ENCODE results near the gene LCN10. TPM values are rescaled to one million over a fixed set of nuclear protein-coding genes. Genes with fewer than 3 reads are reported as not detected.

The LCN10 gene
- total and polyA plus RNA-seq, 2 of the 13 experiments (the other 11 are each of a cell fraction or from before 2014, with no cell fraction given), result 0.53 to 0.61 TPM

DNA sequence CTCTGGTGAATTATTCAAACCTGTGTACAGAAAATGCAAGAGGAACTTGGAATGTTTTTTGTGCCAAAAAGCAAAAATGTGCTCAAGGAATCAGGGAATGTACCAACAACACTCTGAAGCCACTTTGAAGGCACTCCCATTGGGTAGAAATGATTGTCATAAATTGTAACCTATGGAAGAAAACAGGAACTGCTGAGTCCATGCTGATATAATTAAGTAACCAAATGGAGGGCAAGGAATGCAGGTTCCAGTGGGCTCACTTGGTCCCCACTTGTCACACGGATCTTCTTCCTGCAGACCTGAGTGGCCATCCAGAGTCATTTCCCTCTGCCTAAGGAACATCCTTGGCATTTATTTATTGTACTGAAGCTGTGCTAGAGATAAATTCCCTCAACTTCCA lies 8.5 kb upstream of the LCN10 start:
- no TSS peak for BruUV-seq (replicated peaks)
- Histone ChIP-seq H3K4me1 (ENCODE audit: insufficient read depth, low read length) (peaks cover 12% of the 10 kb centered on the region; the same call in 1 of the 2 replicates), H3K4me2 (ENCODE audit: low read depth, low read length) (no peak overlapping the region), H3K27me3 (ENCODE audit: control insufficient read depth in 1 of 2, insufficient read depth in 2 of 2, low read length in 2 of 2) (peaks cover 15 to 55% of the 10 kb centered on the region in 2 experiments; a peak in 4 of 5 replicates), H2AFZ (ENCODE audit: low read length) (no peak overlapping the region), H3K9me3 (ENCODE audit: low read length) (peaks cover 15% of the 10 kb centered on the region), H3K36me3 (replicated peaks in 1 of 2; ENCODE audit: control insufficient read depth in 1 of 2, insufficient read depth in 2 of 2, low read length in 2 of 2) (no peaks in the 10 kb centered on the region), H4K20me1 (ENCODE audit: insufficient read depth, low read length) (no peaks in the 10 kb centered on the region), H3K79me2 (ENCODE audit: insufficient read depth, low read length) (no peaks in the 10 kb centered on the region), H3K27ac (ENCODE audit: extremely low read length, insufficient read depth, low read length) (no peak overlapping the region), H3K4me3 (replicated peaks in 1 of 3; ENCODE audit: insufficient read depth in 1 of 3, low read depth in 2 of 3, low read length in 3 of 3) (no peak overlapping the region), H3K9ac (ENCODE audit: insufficient read depth, low read depth, low read length) (no peak overlapping the region)
- ATAC-seq (no peak), FAIRE-seq (no peak), DNase-seq (ENCODE audit: low spot score) (no peak)
- ChIA-PET CTCF (ENCODE audit: low intra/inter-chr PET ratio, low total read pairs) (no interaction called here), POLR2A (no interaction called here)
- WGBS (ENCODE audit: low lambda C conversion rate), result 0% methylated on average over 1 of the region's 1 CpG
- in situ Hi-C loops (cut with HindIII; ENCODE audit: extremely low pct_ligation_motif_present, low pct_unique_long_range_greater_than_20kb), result no loop called here
- intact Hi-C loops (cut with micrococcal nuclease; ENCODE audit: unreplicated experiment), result no loop called here
- no peak for TF ChIP-seq TEAD3 (CRISPR knock-in tag; optimal IDR thresholded peaks at IDR 0.05; ENCODE audit: borderline replicate concordance)
- TF ChIP-seq ZNF318 (CRISPR knock-in tag; IDR thresholded peaks at IDR 0.05), result no peak
- TF ChIP-seq SNRNP70 (IDR thresholded peaks at IDR 0.05; ENCODE audit: low read depth, low read length), result no peak
- TF ChIP-seq FUBP1 (CRISPR knock-in tag; IDR thresholded peaks at IDR 0.05; ENCODE audit: borderline replicate concordance), result no peak
- no peak for TF ChIP-seq ZNF776 (CRISPR knock-in tag; IDR thresholded peaks at IDR 0.05)
- no peak for TF ChIP-seq MBD4 (IDR thresholded peaks at IDR 0.05; ENCODE audit: borderline replicate concordance, low read length)
- no peak for TF ChIP-seq ZNF160 (CRISPR knock-in tag; IDR thresholded peaks at IDR 0.05)
- TF ChIP-seq SUZ12 (IDR thresholded peaks at IDR 0.05; ENCODE audit: low read depth, low read length), result no peak
- TF ChIP-seq NBN (conservative IDR thresholded peaks at IDR 0.05), result no peak
- TF ChIP-seq ZNF354B (CRISPR knock-in tag; IDR thresholded peaks at IDR 0.05), result no peak
- TF ChIP-seq ZNF629 (CRISPR knock-in tag; conservative IDR thresholded peaks at IDR 0.05), result no peak
- TF ChIP-seq ZNF761 (CRISPR knock-in tag; conservative IDR thresholded peaks at IDR 0.05), result no peak
- TF ChIP-seq CENPBD1 (CRISPR knock-in tag; IDR thresholded peaks at IDR 0.05; ENCODE audit: borderline replicate concordance, low read depth), result no peak
- TF ChIP-seq, protein P1, sequence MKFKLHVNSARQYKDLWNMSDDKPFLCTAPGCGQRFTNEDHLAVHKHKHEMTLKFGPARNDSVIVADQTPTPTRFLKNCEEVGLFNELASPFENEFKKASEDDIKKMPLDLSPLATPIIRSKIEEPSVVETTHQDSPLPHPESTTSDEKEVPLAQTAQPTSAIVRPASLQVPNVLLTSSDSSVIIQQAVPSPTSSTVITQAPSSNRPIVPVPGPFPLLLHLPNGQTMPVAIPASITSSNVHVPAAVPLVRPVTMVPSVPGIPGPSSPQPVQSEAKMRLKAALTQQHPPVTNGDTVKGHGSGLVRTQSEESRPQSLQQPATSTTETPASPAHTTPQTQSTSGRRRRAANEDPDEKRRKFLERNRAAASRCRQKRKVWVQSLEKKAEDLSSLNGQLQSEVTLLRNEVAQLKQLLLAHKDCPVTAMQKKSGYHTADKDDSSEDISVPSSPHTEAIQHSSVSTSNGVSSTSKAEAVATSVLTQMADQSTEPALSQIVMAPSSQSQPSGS (CRISPR knock-in tag; IDR thresholded peaks at IDR 0.05), result no peak
